HepG2 (cell line): ENCODE data around the gene TP73. TPM values are rescaled to one million over a fixed set of nuclear protein-coding genes. Genes with fewer than 3 reads are reported as not detected.

ENCODE experiments used
- ATAC-seq: fragments of 200-7000 bp; cut with Tn5 transposase; 3 replicates; pipeline ENCODE4 v1.9.1; 2020; ENCODE audit warnings: mild to moderate bottlenecking, moderate library complexity
- BruUV-seq: library from RNA; stranded (reverse); fragments of 400-500 nt; replicated peaks from 2 replicates; lab custom pipeline; 2021; lab: Mats Ljungman, UMichigan
- CTCF ChIA-PET: fragments of 300-600 bp; formaldehyde crosslinking; extraction: SDS; loops from one replicate; lab custom pipeline; 2021; ENCODE audit warnings: low total read pairs, inconsistent platforms, low intra/inter-chr PET ratio; lab: Yijun Ruan, JAX
- POLR2A ChIA-PET: fragments of 350-600 bp; sonication (Branson Sonifier 250); formaldehyde crosslinking; loops from one replicate; lab custom pipeline; 2020; ENCODE audit warnings: antibody characterized with exemption, inconsistent platforms; lab: Yijun Ruan, JAX
- DNase-seq: peaks from one replicate; pipeline ENCODE4 v3.0.0-alpha.2; 2015; ENCODE audit warnings: low spot score
- FAIRE-seq: peaks from 3 replicates; lab custom pipeline; 2011; peaks lifted over from hg19 to GRCh38; lab: Jason Lieb, UNC
- H2AFZ ChIP-seq: one replicate; pipeline ENCODE4 v1.6.1; 2011; ENCODE audit warnings: low read length, inconsistent platforms
- H3K27ac ChIP-seq: fragments of 300-600 bp; 3 replicates; pipeline ENCODE4 v1.8.0; 2011; ENCODE audit warnings: mixed run types, mild to moderate bottlenecking, mixed read lengths, low read length, inconsistent platforms; ENCODE audit not compliant: insufficient read depth; ENCODE audit errors: extremely low read length
- H3K27me3 ChIP-seq, 2 experiments: fragments of 200-600 bp in 1 of 2; 2 replicates in 1 of 2; 3 replicates in 1 of 2; pipeline versions ENCODE4 v1.6.0 to v1.8.0; 2011; ENCODE audit warnings: low read length in 2 of 2, mild to moderate bottlenecking in 2 of 2, moderate library complexity in 2 of 2, inconsistent platforms in 1 of 2; ENCODE audit not compliant: insufficient read depth in 2 of 2, control insufficient read depth in 1 of 2
- H3K36me3 ChIP-seq, 2 experiments: fragments of 200-600 bp in 1 of 2; replicated peaks in 1 of 2; 2 replicates in 1 of 2; 3 replicates in 1 of 2; pipeline versions ENCODE4 v1.5.1 to v1.8.0; 2011; ENCODE audit warnings: low read length in 2 of 2, inconsistent platforms in 1 of 2; ENCODE audit not compliant: insufficient read depth in 2 of 2, control insufficient read depth in 1 of 2
- H3K4me1 ChIP-seq: 2 replicates; pipeline ENCODE4 v1.5.1; 2012; ENCODE audit warnings: low read length, inconsistent platforms; ENCODE audit not compliant: insufficient read depth
- H3K4me2 ChIP-seq: 2 replicates; pipeline ENCODE4 v1.6.0; 2011; ENCODE audit warnings: low read depth, low read length, inconsistent platforms
- H3K4me3 ChIP-seq, 3 experiments: fragments of 200-600 bp in 1 of 3; sonication (generic), shearing (Covaris generic) in 1 of 3; replicated peaks in 1 of 3; 2 replicates each; pipeline ENCODE4 v1.5.1; 2011 to 2016; ENCODE audit warnings: low read length in 3 of 3, inconsistent platforms in 2 of 3, low read depth in 2 of 3, mild to moderate bottlenecking in 2 of 3, control low read depth in 1 of 3, mixed read lengths in 1 of 3; ENCODE audit not compliant: insufficient read depth in 1 of 3
- H3K79me2 ChIP-seq: one replicate; pipeline ENCODE4 v1.6.1; 2011; ENCODE audit warnings: low read length, inconsistent platforms; ENCODE audit not compliant: insufficient read depth
- H3K9ac ChIP-seq: 2 replicates; pipeline ENCODE4 v1.6.0; 2011; ENCODE audit warnings: mild to moderate bottlenecking, low read depth, low read length, inconsistent platforms; ENCODE audit not compliant: insufficient read depth
- H3K9me3 ChIP-seq: 2 replicates; pipeline ENCODE4 v1.5.1; 2012; ENCODE audit warnings: mild to moderate bottlenecking, low read length
- H4K20me1 ChIP-seq: 2 replicates; pipeline ENCODE4 v1.6.0; 2011; ENCODE audit warnings: inconsistent platforms, mild to moderate bottlenecking, low read length, moderate library complexity; ENCODE audit not compliant: insufficient read depth
- CREB1 ChIP-seq, 2 experiments: fragments of 450-650 bp in 1 of 2; IDR thresholded peaks; 2 replicates each; pipeline ENCODE4 v1.6.1; 2016 to 2017; ENCODE audit warnings: control low read depth in 1 of 2, mild to moderate bottlenecking in 1 of 2, missing compliant biosample characterization in 1 of 2, missing genetic modification characterization in 1 of 2
- KAT7 ChIP-seq: IDR thresholded peaks from 2 replicates; pipeline ENCODE4 v1.6.1; 2018; ENCODE audit warnings: borderline replicate concordance, missing compliant biosample characterization
- NPAS2 ChIP-seq: sonication (generic); formaldehyde crosslinking; IDR thresholded peaks from 2 replicates; pipeline ENCODE4 v1.8.0; 2022; ENCODE audit warnings: mild to moderate bottlenecking, missing genetic modification reagents, borderline replicate concordance
- POLR2AphosphoS5 ChIP-seq: IDR thresholded peaks from 2 replicates; pipeline ENCODE4 v1.6.1; 2012; ENCODE audit warnings: low read depth, low read length
- ZFP41 ChIP-seq: sonication (generic); formaldehyde crosslinking; IDR thresholded peaks from 2 replicates; pipeline ENCODE4 v1.4.0; 2020; ENCODE audit warnings: mild to moderate bottlenecking, missing genetic modification reagents, borderline replicate concordance
- ZNF280D ChIP-seq: sonication (generic); formaldehyde crosslinking; IDR thresholded peaks from 2 replicates; pipeline ENCODE4 v1.5.1; 2020; ENCODE audit warnings: mild to moderate bottlenecking, missing genetic modification reagents
- WGBS: methylation state at CpG from one replicate; pipeline ENCODE4 v1.1.6; 2017; ENCODE audit warnings: low lambda C conversion rate; 5-methylcytosine and 5-hydroxymethylcytosine counted together
- in situ Hi-C: cut with HindIII; loops from 2 replicates; pipeline ENCODE4 v1.10.0; 2017; ENCODE audit warnings: low pct_unique_long_range_greater_than_20kb; ENCODE audit not compliant: extremely low pct_ligation_motif_present
- intact Hi-C: fragments of 100-400 bp; cut with micrococcal nuclease; formaldehyde crosslinking; loops from one replicate; pipeline ENCODE4 v1.10.0; 2022; ENCODE audit not compliant: unreplicated experiment
- polyA plus RNA-seq, 8 experiments: library from polyadenylated mRNA; depleted of rRNA in 3 of 8; stranded (reverse) in 7 of 8; unstranded in 1 of 8; fragments of >200 nt; fragmentation: Illumina TruSeq in 4 of 8; extraction: Trizol in 4 of 8; gene quantifications; 2 replicates each; pipeline versions ENCODE4 v1.2.1 to v1.2.3, GENCODE V29; 2011 to 2016; ENCODE audit warnings: low read depth in 4 of 8, missing spikeins in 1 of 8, mixed read lengths in 1 of 8; ENCODE audit not compliant: insufficient read depth in 1 of 8
- total RNA-seq, 5 experiments: library from RNA; depleted of rRNA; stranded (reverse); fragments of >200 nt; fragmentation: Illumina TruSeq; extraction: Trizol; gene quantifications; 2 replicates each; pipeline ENCODE4 v1.2.3, GENCODE V29; 2016; ENCODE audit warnings: low read depth in 1 of 5
- TF ChIP-seq, protein P1 (sequence below): sonication (generic); formaldehyde crosslinking; IDR thresholded peaks from 2 replicates; pipeline ENCODE4 v1.9.0; 2022; ENCODE audit warnings: low read depth, missing genetic modification reagents

Gene TP73
- total and polyA plus RNA-seq, 2 of the 13 experiments (the other 11 are each of a cell fraction or from before 2014, with no cell fraction given): 0.49 to 1.1 TPM

- TF ChIP-seq CREB1 (IDR thresholded peaks at IDR 0.05): no peak
- no peak for TF ChIP-seq CREB1 (CRISPR knock-in tag; IDR thresholded peaks at IDR 0.05)
- TF ChIP-seq POLR2AphosphoS5: no peak
- no peak for TF ChIP-seq ZNF280D
Measured at GRCh38 chr1:3738943-3739342, 86.6 kb downstream of the TP73 start (continued).

- H3K4me1 ChIP-seq: peaks cover 7% of the 10 kb centered on the region
- WGBS: 98% methylated on average over 9 of the region's 9 CpGs
- intact Hi-C loops (no loop called here), in situ Hi-C loops (no loop called here)
- BruUV-seq: no TSS peak
- no peak for ATAC-seq
- ChIA-PET CTCF (no interaction called here), POLR2A (no interaction called here)
- DNase-seq: no peak
- no peak overlapping the region for H3K4me2 ChIP-seq
- H3K27ac ChIP-seq: no peak overlapping the region
- no peak for TF ChIP-seq NPAS2
- TF ChIP-seq, protein P1, sequence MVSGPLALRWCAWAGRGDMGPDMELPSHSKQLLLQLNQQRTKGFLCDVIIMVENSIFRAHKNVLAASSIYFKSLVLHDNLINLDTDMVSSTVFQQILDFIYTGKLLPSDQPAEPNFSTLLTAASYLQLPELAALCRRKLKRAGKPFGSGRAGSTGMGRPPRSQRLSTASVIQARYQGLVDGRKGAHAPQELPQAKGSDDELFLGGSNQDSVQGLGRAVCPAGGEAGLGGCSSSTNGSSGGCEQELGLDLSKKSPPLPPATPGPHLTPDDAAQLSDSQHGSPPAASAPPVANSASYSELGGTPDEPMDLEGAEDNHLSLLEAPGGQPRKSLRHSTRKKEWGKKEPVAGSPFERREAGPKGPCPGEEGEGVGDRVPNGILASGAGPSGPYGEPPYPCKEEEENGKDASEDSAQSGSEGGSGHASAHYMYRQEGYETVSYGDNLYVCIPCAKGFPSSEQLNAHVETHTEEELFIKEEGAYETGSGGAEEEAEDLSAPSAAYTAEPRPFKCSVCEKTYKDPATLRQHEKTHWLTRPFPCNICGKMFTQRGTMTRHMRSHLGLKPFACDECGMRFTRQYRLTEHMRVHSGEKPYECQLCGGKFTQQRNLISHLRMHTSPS (CRISPR knock-in tag): no peak
- TF ChIP-seq KAT7 (CRISPR knock-in tag): no peak
- TF ChIP-seq ZFP41: no peak
- no peak for FAIRE-seq
- no peaks in the 10 kb centered on the region for H3K79me2 ChIP-seq
- no peaks in the 10 kb centered on the region for H3K9me3 ChIP-seq
- peaks cover 10 to 69% of the 10 kb centered on the region in 2 experiments for H3K36me3 ChIP-seq
- no peaks in the 10 kb centered on the region for H3K27me3 ChIP-seq
- no peak overlapping the region for H3K9ac ChIP-seq
- no peaks in the 10 kb centered on the region for H4K20me1 ChIP-seq
- H2AFZ ChIP-seq: no peak overlapping the region
- H3K4me3 ChIP-seq: no peak overlapping the region
Measured at GRCh38 chr1:3740042-3740441, 87.7 kb downstream of the TP73 start.
